Measurements from ENCODE around the gene AK8.

- no peak for TF ChIP-seq BHLHE40 (IDR thresholded peaks at IDR 0.05; ENCODE audit: borderline replicate concordance)
- no peak for TF ChIP-seq TARDBP (IDR thresholded peaks at IDR 0.05)
Observed at GRCh38 chr9:132717326-132717945, 160.6 kb downstream of the AK8 start.
